ENCODE measurements around the gene PHF20.
"Not testable (repeated sequence)": the region's sequence is repeated elsewhere in the genome, so short reads cannot be mapped to it uniquely, and the experiment has no call there.

The PHF20 gene

DNA sequence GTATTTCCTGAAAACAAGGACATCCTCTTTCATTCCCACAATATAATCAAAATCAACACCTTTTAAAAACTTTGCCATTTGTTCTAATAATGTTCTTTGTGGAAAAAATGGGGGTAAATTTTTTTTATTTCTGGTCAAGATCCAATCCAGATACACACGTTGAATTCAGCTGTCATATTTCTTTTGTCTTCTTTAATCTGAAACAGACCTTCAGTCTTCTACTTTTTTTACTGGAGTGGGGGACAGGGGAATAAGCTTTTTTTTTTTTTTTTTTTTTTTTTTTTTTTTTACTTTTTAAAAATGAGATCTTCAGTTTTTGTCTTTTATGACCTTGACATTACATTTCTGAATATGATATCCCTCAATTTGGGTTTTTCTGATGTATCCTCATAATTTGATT is 113.4 kb downstream of the PHF20 start:
- DNase-seq (ENCODE audit: low spot score) = no peak

GRCh38 chr20:35886537-35886936 is 114.7 kb downstream of the PHF20 start:
- no peak for DNase-seq (ENCODE audit: low spot score)

DNA sequence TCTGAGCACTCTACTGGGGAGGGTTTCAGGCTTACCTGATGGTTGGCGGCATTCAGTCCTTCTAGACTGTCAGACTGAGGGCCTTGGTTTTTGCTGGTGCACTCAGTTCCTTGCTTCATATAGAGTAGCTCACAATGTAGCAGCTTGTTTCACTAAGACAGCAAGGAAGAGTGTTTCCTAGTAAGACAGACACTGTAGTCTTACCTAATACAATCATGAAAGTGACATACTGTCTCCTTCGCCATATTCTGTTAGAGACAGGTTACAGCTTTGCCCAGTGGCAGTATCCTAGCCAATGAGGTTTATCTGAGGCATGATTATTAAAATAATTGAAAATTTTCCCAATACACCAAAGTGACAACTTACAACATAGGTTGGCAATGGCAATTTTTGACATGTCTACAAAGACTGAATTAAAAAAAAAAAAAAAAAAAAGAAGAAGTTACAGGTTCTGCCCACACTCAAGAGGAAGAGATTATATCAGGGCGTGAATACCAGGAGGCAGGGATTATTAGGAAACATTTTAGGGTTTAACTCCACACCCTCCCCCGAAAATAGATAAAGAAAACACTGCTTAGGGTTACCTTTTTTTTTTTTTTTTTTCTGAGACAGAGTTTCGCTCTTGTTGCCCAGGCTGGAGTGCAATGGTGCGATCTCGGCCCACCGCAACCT is 115.7 kb downstream of the PHF20 start:
- DNase-seq (ENCODE audit: low spot score) = no peak

- DNase-seq (ENCODE audit: low spot score) = no peak
Observed at GRCh38 chr20:35888657-35889056, 116.8 kb downstream of the PHF20 start.

DNA sequence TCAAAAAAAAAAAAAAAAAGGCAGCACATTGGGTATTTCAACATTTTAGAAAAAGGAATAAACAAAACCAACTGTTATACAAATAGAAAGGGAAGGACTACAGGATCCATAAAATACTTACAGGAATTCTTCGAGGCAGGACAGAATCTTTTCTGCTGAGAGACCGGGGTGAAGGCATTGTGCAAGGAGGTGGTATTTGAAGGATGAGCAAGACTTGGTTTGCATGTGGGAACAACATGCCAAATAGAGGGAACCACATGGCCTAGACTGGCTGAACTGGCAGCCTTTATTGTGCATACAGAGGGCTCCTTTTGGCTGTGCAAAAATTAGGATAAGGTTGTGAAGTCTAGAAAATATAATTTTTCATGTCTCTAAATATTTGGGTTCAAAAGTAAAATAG is 119.6 kb downstream of the PHF20 start:
- DNase-seq (ENCODE audit: low spot score) = no peak

- DNase-seq (ENCODE audit: low spot score) = no peak
Observed at GRCh38 chr20:35892871-35893270, 121.1 kb downstream of the PHF20 start.

GRCh38 chr20:35893942-35894341 is 122.1 kb downstream of the PHF20 start:
- no peak for DNase-seq (ENCODE audit: low spot score)

DNA sequence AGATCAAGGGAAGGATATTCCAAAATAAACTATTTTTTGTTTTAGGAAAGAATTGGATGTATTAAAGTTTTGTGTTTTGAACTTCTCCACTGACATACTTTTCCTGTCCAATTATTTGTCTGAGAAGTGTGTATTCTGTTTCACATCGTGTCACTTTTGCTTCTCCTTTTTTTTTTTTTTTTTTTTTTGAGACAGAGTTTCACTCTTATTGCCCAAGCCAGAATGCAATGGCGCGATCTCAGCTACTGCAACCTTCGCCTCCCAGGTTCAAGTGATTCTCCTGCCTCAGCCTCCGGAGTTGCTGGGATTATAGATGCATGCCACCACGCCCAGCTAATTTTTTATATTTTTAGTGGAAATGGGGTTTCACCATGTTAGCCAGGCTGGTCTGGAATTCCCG is 123.7 kb downstream of the PHF20 start:
- not testable (repeated sequence) for DNase-seq (ENCODE audit: low spot score)

DNA sequence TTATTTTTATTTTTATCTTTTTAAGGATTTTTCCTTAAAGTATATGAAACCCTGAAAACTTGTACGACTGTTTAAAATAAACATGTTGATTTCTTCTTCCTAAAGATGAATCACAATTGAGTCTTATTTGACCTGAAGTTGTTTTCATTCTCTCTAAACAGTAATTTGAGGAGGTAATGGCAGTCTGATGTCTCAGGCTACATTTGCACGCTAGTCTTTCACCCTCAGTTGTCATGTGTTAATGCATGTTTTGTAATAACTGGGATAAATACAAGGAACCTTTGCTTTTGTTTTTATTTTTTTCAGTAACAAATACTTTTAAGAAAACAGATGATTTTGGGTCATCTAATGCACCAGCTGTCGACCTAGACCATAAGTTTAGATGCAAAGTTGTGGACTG is 127.2 kb downstream of the PHF20 start:
- DNase-seq (ENCODE audit: low spot score) = no peak

DNA sequence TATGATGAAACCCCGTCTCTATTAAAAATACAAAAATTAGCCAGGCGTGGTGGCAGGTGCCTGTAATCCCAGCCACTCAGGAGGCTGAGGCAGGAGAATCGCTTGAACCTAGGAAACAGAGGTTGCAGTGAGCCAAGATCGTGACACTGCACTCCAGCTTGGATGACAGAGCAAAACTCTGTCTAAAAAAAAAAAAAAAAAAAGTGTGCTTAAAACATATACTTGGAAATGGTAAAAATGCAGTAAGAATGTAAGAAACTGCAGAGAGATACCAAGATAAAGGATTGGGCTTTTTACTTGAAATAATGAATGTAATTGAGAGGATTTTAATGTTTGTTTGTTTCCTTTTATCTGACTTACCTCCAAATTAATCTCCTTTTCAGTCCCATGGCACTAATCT is 129.4 kb downstream of the PHF20 start:
- not testable (repeated sequence) for DNase-seq (ENCODE audit: low spot score)

GRCh38 chr20:35901678-35902544 is 130.1 kb downstream of the PHF20 start:
- DNase-seq (ENCODE audit: low spot score) = no peak

DNA sequence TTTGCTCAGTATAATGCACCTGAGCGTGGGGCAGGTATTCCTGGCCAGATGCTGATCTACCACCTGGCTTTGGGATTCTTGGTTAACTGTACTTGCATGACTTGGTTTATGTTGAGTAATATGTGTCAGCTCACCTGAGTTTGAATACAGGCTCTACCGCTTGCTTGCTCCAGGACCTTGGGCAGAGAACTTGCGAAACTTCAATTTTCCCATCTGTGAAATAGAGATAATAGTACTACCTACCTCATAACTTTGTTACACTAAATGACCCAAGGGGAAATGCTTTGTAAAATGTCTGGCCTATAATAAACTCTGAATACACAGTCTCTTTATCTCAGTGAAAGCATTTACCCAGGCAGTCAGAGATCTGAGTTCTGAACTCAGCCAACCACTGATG is 130.7 kb downstream of the PHF20 start:
- no peak for DNase-seq (ENCODE audit: low spot score)

DNA sequence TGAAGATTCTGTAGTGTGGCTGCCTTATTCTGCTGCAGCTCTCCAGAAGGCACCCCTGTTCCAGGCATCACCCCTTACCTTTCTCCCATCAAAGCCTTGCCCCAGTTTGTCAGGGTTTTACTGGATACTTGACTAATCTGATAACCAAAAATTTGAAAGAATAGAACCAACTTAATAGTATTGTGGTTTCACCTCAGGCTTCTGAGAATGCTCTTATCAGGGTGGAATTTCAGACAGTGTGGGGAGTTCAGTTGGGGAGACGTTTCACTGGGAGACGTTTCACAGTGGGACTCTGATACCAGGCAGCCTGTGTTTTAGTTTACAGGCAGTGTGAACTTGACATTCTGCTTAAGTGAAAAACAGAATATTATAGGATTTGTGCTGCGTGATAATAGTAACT is 132.0 kb downstream of the PHF20 start:
- DNase-seq (ENCODE audit: low spot score) = no peak

GRCh38 chr20:35904982-35905663 is 133.3 kb downstream of the PHF20 start:
- DNase-seq (ENCODE audit: low spot score) = no peak

DNA sequence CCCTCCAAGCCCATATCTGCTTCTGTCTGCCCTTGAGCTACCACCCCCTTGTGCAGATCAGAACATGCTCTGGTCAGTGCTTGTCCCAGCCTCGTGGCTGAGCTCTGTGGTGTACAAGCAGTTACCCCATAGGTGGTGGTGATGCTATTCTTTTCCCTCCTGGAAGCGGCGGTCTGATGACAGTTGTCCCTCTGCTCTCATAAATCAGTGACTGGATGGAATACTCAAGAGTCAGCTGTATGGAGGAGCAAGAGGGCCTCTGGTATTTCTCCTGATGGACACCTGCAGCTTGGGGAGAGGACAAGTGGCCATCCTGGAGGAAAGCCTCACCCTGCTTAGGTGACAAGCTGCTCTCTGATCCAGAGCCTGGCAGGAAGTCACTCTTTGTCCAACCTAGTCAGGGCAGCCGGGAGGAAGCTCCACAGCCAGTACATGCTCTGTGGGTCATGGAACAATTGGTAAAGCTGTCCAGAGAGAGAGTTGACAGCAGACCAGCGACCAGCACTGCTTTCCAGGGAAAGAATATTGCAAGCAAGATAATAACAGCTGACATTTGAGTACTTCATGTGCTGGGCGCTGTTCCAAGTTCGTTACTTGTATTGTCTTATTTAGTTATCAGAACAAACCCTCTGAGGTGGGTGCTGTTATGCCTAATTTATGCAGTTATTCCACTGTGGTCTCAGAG is 135.3 kb downstream of the PHF20 start:
- DNase-seq (ENCODE audit: low spot score) = no peak

DNA sequence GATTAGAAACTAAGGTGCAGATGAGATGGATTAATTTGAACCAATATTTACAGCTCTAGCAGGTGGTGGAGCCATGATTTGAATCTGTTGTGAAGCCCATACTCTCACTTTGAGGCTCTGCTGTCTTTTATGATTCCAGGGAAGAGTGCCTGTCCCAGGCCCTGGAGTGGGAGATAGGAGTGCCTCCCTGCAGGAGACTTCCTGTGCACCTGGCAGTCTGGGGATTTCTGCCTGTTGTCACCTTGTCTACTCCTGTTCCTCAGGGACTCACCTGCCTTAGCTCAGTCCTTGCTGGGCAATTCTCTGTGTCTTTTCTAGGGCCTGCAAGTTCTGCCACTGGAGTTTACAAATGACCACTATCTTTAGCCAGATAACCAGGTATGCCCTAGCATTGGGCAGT is 136.2 kb downstream of the PHF20 start:
- no peak for DNase-seq (ENCODE audit: low spot score)

DNA sequence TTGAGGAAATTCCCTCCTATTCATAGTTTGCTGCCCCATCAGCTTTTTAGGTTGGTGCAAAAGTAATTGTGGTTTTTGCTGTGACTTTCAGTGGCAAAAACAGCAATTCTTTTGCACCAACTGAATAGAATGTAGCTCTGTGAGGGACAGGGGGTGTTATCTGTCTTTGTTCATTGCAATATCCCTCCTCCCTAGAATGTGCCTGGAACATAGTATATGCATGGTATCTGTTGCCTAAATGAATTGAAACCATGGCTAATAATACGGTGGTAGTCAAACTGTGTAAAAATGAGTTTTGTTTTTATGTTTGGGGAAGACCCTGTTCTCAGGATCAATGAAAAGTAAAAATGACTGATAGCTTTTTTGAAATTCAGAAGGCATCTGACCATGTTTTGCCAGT is 137.4 kb downstream of the PHF20 start:
- no peak for DNase-seq (ENCODE audit: low spot score)

- no peak for DNase-seq (ENCODE audit: low spot score)
Observed at GRCh38 chr20:35909796-35910195, 138.0 kb downstream of the PHF20 start.

GRCh38 chr20:35910254-35910653 is 138.4 kb downstream of the PHF20 start:
- DNase-seq (ENCODE audit: low spot score) = no peak

DNA sequence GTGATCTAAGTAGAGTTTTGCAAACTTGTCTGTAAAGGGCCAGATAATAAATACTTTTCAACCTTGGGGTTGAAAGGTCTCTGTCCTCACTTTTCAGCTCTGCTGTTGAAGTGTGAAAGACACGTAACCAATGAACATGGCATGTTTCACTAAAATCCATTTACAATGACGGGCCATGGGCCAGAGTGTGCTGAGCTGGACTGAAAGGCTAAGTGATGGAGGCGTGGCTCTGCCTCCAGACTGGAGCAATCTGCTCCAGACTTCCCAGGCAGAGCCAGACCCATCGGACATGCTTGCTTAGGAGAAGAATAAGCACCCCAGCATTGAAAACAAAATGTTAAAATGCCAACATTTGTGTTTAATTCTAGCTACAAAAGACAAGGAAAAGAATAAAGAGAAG is 141.1 kb downstream of the PHF20 start:
- no peak for DNase-seq (ENCODE audit: low spot score)

DNA sequence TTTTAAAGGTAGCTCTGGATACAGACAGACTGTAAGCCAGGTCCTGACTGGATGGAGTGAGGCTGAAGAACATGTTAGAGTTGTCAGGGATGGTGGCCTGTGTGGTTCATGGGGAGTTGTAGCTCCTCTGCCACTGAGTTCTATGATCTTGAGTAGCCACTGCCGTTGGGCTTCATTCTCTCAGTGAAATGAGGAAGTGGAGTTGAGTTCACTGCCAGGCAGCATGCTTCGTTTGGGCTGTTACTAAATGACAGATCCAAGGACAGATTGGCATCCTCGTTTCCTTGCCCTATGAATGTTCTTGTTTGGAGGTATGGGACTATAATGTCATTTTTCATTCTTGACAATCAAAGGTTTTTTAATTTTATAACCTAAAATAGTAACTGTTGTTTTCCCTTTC is 145.3 kb downstream of the PHF20 start:
- no peak for DNase-seq (ENCODE audit: low spot score)

- no peak for DNase-seq (ENCODE audit: low spot score)
Observed at GRCh38 chr20:35918021-35918420, 146.2 kb downstream of the PHF20 start.

Data from ecto neural progenitor cell (in vitro differentiated cells).